HG03103 (cell line): Measurements from ENCODE around the gene OR6S1.
"Not testable (repeated sequence)": the region's sequence is repeated elsewhere in the genome, so short reads cannot be mapped to it uniquely, and the experiment has no call there.

Source experiments
- ATAC-seq: cut with Tn5 transposase; IDR thresholded peaks from one replicate; pipeline ENCODE4 v1.9.1; 2021; ENCODE audit warnings: low read depth; ENCODE audit not compliant: unreplicated experiment

Gene OR6S1

DNA sequence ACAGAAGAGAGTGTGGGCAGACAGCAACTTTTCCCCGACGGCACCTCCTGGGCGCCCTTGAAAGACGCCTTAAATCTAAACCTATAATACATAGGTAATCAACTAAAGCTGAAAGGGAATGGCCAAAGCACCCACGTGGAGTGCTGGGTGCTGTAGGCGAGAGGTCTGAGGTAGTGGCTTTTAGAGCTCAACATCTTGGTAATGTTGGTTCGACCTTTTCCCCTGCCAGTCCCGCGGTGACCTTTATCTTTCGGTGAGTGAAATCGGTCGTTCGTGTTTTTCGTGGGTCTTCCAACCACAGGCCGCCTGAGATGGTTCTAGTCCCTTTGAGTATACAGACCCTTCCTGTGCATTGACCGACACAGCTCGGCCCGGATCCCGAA lies 9.1 kb downstream of the OR6S1 start:
- ATAC-seq: no peak

DNA sequence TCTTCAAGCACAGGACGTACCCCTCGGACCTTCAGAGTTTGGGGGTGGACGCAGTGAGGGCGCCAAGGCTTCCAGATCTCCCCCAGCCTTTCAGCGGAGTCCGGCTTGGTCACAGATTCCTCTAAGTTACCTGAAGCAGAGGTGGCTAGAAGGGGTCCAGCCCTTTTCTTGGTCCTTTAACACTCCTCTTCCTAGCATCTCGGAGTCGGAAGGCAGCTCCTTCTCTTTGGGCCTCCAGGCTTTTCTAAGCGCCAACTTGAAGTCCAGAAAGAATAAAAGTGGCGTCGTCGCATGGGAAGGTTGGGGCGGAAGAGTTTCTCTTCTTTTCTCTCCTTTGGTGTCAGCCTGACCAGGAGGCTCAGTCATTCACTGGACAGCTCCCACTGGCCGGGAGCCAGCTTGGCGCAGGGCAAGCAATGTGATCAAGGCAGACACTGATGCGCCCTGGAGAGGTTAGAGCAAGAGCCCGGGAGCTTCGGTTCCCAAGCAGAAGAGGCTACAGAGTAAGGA lies 9.6 kb downstream of the OR6S1 start:
- no peak for ATAC-seq

DNA sequence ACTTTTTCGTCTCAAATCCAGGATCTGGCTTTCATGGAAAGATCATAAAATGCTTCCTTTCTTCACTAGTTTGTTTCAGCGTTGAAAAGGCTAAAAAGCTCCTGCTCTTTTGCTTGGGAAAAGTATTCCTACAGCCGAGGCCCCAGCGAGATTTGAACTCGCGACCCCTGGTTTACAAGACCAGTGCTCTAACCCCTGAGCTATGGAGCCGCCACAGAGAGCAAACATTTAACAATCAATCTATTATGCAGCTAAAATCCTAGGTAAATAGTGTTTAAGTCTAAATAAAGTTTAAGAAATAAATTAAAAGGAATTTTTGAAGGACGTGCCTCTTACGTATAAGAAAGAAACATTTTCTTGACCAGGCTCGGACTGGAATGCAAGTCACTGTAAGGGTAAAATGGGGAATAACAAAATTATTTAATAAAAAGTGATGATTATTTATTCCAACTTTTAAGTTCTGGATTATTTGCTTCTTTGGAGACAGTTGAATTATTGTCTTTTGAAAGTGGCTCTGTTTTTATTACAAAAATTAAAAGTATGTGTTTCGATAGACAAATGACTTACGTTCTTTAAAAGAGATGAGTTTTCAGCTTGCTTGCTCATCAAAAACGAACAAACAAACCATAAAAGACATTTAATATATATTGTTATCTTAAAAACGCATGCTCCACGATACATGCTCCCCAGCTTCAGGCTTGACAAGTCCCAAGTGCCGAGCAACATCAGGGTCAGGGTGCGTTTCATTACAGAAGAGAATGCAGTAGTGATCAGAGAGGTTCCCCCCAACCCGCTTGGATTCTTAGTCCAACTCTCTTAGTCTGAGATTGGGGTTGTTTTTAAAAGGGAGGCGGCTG lies 10.2 kb downstream of the OR6S1 start:
- ATAC-seq: no peak

DNA sequence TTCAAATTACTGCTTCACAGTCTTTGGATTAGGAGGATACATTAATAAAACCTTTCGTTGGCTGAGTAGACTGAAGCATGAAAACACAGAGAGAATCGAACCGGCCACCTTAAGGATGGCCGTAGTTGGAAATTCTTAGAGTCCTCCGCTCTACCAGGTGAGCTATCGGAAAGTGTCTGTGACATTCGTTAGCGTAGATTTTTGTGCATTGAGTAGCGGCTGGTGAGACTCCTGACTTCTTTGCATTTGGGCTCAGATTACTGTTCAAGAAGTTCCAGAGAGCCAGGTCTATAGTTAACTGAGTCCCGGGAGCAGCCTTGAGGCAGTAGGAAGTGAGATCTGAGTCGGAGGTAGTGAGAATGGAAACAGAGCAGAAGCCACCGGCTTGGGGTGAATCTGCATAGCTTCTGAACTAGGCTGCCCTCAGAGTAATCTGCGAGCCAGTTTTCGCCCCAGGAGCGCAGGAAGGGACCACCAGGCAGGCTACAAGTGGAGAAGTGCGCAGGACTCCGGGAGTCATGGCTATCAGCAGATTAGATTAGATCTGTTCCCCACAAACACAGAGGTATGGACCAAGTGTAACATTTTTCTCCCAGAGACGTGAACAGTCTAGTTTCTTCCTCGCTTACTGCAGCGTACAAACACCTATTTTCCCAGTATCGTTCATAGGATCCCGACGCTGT lies 11.0 kb downstream of the OR6S1 start:
- no peak for ATAC-seq

GRCh38 chr14:20628063-20628854 lies 13.2 kb downstream of the OR6S1 start:
- no peak for ATAC-seq

- no peak for ATAC-seq
Measured at GRCh38 chr14:20627346-20628027, 14.0 kb downstream of the OR6S1 start.

DNA sequence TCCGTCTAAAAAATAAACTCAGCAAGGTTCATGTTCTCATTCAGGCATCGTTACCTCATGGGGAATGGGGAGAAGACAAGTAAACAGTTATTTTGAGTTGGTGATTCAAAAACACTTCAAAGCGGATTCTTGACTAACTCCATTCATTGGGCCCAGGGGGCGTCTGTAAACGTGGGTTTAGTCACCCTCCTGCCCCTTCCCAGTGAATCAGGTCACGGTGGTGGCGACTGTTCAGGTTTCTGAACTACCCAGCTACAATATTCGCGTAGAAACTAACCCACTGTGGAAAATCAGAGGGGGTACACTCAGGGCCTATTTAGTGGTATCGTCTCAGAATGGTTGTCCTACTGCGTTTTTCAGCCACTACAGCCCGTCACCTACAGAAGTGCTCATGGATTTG lies 15.2 kb downstream of the OR6S1 start:
- no peak for ATAC-seq

GRCh38 chr14:20624495-20625070 lies 16.9 kb downstream of the OR6S1 start:
- peak; percentile 43 for ATAC-seq

- ATAC-seq: no peak
Measured at GRCh38 chr14:20623798-20624197, 17.7 kb downstream of the OR6S1 start.

- no peak for ATAC-seq
Measured at GRCh38 chr14:20622816-20623291, 18.6 kb downstream of the OR6S1 start.

GRCh38 chr14:20620798-20621478 lies 20.6 kb downstream of the OR6S1 start:
- ATAC-seq: no peak

DNA sequence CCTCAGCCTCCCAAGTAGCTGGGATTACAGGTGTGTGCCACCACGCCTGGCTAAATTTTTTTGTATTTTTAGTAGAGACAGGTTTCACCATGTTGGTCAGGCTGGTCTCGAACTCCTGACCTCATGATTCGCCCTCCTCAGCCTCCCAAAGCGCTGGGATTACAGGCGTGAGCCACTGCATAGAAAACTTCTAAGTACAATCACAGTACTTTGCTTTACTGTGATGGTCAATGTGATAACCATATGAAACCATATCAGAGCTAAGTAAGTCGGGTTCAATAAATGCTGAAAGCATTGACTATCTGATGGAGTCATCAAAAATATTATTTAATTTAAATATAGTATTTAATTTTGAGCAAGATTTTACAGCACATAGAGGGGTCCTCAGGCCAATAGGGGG lies 21.8 kb downstream of the OR6S1 start:
- ATAC-seq: not testable (repeated sequence)

DNA sequence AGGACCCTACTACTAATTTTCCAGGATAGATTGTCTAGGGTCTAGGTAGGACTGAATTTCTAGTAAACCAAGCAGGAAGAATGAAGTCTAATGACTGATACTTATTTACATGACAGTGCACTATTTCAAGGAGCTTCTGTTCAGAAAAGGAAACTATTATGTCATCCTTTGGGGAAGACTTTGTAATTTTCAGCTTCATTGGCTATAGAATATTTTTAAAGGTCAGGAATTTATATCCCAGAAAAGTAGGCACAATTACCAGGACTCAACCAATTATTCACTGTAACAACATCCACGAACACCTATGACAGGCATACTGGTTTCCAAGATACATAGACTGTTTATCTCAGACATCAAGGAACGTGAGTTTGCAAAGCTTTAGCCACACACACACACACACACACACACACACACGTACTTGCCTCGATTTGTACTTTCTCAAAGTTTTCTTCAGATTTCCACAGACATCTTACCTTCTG lies 23.2 kb downstream of the OR6S1 start:
- ATAC-seq: no peak

- no peak for ATAC-seq
Measured at GRCh38 chr14:20617138-20618003, 24.1 kb downstream of the OR6S1 start.

- ATAC-seq: no peak
Measured at GRCh38 chr14:20615996-20616395, 25.5 kb downstream of the OR6S1 start.

DNA sequence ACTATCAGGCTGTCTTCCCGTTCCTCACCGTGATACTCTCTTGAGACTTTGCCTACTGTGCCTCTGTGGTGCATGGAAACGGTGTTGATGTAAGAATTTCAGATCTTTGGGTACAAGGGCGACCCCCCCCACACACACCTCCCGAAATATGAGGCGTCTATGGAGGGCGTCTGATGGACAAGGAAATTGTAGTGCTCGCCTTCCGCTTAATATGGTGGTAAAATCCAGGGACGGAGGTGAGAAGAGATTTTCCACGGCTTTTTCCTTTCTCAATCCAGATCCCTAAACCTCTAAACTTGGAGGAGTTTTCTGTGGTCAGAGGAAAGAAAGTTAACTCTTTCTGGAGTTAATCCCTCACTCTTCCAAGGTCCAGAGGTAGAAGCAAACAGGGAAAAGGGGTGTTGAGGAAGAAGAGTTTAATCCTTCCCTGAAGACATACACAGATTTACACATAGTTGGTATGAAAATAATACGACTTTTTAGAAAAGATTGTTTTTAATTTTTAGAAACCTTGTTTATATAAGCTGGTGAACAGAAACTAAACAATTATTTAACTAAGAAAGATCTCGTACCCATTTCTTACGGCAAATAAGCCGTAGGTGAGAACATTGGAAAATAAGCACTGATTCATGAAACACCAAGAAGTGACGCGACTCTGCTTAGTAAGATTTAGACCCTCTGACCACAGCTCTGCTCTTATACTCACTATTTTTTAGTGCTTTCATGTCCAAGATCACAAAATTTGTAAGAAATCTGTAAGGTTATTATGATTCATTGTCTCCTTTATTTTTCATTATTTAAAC lies 27.3 kb downstream of the OR6S1 start:
- peak; percentile 2 for ATAC-seq
